ENCODE results near the gene GAS5.

GAS5 gene

GRCh38 chr1:173824315-173825081 lies 43.3 kb downstream of the GAS5 start, which contains the start of the genes CENPL and DARS2:
Gene CENPL (minus strand): TSS chr1:173824883. CDS start chr1:173811299, 13,584 bp downstream.
Gene DARS2 (plus strand): TSS chr1:173824673. CDS start chr1:173825230, 557 bp downstream.
- DNase-seq (ENCODE audit: low spot score): peak; percentile 96

GRCh38 chr1:173823781-173824314 lies 43.9 kb downstream of the GAS5 start:
- DNase-seq (ENCODE audit: low spot score): peak; percentile 6

GRCh38 chr1:173821680-173822079 lies 46.1 kb downstream of the GAS5 start:
- no peak for DNase-seq (ENCODE audit: low spot score)

GRCh38 chr1:173818459-173818858 lies 49.3 kb downstream of the GAS5 start:
- DNase-seq (ENCODE audit: low spot score): no peak
